Stimulated activated naive CD4-positive, alpha-beta T cell (primary cell): ENCODE data around the gene GNAQ.

Source experiments
- DNase-seq, 6 experiments: peaks; one replicate each; lab custom pipeline; 2025; lab: John Stamatoyannopoulos, UW

The GNAQ gene

GRCh38 chr9:77974434-77974833, 57.2 kb downstream of the GNAQ start:
- no peak for DNase-seq

DNA sequence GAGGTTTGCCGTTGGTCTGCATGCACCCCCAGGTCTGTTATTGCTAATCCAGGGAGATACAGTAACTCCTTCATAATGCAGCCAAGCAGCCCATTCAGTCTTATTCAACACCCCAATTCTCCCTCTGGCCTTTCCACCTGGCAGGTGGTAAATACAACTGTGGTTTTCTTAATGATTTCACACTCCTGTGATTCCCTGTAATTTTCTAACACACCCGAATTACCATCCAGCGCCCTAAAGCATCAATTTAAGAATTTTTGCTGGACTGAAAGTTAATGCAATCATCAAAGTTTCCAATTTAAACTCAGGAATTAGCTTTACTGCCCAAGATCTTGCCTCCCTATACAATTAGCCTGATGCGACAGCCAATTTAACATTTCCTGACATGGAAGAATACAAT, 62.5 kb downstream of the GNAQ start:
- DNase-seq: no peak

DNA sequence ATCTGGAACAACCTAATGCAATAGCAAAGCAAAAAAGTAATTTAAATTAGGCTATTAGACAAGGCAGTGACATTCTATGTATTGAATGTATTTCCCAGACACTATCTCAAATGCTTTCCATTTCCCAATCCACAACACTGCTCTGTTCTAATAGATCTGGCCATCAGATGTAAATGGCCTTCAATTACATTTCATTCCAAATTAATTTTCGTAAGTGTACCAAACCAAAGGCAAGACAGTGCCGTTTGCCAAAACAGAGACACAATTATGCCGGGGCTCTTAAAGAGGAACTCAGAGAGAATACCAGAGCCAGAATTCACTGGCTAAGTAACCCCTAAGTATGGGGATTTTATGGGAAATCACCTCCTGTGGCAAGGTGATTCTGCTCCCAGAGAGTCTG, 63.1 kb downstream of the GNAQ start:
- DNase-seq: no peak

DNA sequence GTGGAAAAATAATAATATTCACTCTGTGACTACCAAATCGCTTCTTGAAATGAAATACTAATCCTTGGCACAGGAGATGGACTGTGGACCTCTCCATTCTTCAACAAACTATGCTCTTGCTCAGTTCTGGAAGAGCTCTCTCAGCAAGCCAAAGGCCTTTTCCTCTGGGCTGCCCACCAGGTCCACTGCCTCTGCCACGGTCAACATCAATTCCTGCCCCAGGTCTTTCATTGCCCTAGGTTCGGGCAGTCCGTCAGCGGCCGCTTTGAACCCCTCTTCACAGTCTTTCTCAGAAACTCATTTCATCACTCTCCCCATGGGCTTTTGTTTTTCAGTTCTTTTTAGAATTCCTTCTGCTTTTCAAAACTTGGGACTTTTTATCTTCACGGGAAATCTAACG, 64.9 kb downstream of the GNAQ start:
- no peak for DNase-seq

DNA sequence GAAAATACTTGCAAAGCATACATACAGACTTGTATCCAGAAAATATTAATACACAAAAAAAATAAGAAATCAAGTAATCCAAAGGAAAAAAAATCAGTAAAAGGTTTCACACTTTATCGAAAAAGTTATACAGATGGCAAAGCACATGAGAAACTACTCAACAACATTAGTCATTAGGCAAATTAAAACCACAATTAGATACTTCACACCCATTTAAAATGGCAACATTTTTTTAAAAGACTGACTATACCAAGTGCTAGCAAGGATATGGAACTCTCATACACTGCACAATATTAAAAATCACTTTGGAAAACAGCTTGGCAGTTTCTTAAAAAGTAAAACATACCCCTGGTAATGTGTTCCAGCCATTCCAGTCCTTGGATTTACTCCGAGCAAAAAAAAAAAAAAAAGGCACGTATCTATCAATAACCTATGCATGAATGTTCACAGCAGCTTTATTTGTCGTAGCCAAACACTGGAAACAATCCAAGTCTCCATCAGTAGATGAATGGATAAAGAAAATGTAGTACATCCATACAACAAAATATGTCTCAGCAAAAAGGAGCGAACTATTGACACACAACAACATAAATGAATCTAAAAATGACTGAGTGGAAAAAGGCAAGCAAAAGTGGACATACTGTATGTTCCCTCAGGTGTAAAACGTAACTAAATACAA, 66.0 kb downstream of the GNAQ start:
- no peak for DNase-seq

DNA sequence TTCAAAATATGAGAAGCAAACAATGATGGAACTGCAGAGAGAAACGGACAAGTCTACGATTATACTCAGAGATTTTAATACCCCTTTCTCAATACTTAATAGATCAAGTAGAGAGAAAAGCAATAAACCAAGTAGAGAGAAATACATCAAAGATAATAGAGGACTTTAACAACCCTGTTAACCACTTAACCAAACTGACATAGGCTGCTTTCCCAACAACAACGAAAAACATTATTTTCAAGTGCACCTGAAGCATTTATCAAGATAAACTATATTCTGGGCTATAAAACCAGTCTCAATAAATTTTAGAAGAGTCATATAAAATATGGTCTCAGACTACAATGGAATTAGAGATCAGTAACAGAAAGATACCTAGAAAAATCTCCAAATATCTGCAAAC, 67.4 kb downstream of the GNAQ start:
- DNase-seq: no peak

DNA sequence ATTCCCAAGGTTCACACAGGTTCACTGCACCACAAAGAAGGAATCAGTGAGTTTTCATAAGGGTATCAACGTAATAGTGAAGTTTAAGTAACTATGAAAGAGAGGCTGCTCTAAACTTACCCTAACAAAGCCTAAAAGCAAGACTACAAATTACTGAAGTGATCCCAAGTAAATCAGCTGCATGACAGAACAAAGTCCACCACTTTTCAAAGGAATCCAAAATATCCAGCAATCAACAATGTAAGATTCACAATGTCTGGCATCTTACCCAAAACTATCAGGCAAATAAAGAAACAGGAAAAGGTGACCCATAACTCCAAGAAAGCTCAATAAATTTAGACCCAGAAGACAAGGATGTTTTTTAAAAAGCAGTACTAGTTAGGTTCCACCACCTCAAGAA, 70.1 kb downstream of the GNAQ start:
- no peak for DNase-seq

GRCh38 chr9:77960356-77961153, 71.1 kb downstream of the GNAQ start:
- DNase-seq: no peak

- no peak for DNase-seq
Measured at GRCh38 chr9:77959803-77960202, 71.8 kb downstream of the GNAQ start.

- no peak for DNase-seq
Measured at GRCh38 chr9:77957652-77958051, 74.0 kb downstream of the GNAQ start.

DNA sequence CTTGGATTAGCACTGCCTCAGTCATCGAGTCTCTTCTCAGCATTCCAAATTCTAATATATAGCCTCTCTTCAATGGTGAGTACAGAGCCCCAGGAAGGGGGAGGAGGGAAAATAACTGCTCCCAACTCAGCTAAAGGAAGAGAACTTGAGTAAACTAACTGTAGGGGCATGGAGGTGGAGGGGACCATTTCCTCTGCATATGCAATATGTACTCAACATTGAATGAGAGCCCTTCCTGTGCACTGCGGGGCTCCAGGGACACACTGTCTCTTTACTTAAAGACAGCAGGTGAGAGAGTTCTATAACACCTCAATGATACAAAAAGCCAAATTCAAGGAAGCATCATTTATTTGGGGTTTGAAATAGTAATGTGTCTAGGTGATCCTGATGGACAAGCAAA, 75.1 kb downstream of the GNAQ start:
- DNase-seq: no peak

DNA sequence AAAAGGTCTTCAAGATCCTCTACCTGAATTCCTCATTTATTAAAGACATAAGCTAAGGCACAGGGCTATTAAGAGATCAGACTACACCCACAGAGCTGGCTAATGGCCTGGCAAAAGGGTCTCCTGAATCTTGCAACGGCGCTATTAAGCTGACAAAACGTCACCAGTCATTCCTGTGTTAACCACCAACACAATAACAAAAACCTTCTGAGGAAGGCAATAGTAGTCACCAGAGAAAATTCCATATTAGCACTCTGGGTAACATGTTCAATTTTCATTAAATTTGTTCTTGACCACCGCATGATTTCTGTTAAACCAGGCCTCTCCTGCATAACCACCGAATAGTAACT, 77.0 kb downstream of the GNAQ start:
- DNase-seq: no peak

GRCh38 chr9:77954013-77954665, 77.5 kb downstream of the GNAQ start:
- DNase-seq: no peak

DNA sequence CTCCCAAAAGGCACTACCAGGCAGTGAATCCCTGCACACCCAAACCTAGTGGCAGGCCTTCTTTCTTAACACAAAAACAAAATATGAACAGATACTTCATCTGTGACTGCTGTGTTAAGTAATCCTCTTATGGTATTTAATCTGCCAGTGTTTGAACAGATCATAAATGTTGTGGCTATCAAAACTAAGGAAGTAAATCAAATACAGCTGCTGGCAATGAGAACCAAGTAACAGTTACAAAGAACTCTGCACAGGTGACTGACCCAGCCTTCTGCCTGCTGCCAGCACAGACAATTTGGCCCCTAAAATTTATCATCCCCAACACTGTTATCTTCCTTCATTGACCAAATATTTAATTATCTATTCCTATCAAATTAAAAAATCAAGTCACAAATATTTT, 78.0 kb downstream of the GNAQ start:
- DNase-seq: no peak

- DNase-seq: no peak
Measured at GRCh38 chr9:77952635-77953328, 78.8 kb downstream of the GNAQ start.

GRCh38 chr9:77951369-77951768, 80.2 kb downstream of the GNAQ start:
- DNase-seq: no peak

DNA sequence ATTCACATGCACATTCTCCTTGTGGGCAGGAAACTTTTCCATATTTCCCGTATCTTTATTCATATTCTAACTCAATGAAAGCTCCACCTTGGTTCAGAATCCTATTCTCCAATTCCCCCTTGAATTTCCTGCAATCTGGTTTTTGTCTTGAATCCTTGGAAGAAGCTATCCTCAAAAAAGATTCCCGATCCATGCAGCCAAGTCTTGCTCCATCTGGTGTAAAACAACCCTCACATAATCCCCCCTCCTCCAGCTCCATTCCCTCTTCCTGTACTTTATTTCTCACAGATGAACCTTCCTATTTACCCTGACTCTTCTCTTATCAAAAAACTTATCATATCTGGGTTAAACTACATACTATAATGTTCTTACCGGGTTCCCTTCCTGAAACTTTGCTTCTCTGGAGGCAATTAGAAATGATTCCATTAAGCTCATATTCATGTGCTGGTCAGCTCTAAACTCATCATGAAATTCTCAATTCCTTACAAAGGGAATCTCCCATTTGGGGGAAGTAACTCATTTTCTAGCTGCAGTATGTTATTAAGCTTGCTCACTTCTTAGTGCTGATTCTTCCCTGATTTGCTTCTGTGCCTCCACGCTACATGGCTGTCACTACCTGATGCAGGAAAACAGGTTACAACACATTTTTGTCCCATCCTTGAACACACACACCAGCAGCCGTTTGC, 81.7 kb downstream of the GNAQ start:
- DNase-seq: no peak

- no peak for DNase-seq
Measured at GRCh38 chr9:77947651-77948050, 84.0 kb downstream of the GNAQ start.

- DNase-seq: no peak
Measured at GRCh38 chr9:77946969-77947620, 84.5 kb downstream of the GNAQ start.

GRCh38 chr9:77946296-77946695, 85.3 kb downstream of the GNAQ start:
- DNase-seq: no peak

- DNase-seq: no peak
Measured at GRCh38 chr9:77945798-77946197, 85.8 kb downstream of the GNAQ start.
